Neural progenitor cell (in vitro differentiated cells): ENCODE results near the gene DUSP2. TPM values are rescaled to one million over a fixed set of nuclear protein-coding genes. Genes with fewer than 3 reads are reported as not detected.

Source experiments
- DNase-seq: peaks from one replicate; pipeline ENCODE4 v3.0.0-alpha.2; 2016; ENCODE audit warnings: low spot score
- H2AFZ ChIP-seq: fragments of 200-600 bp; sonication (generic); replicated peaks from 2 replicates; pipeline ENCODE4 v1.6.1; 2016; ENCODE audit warnings: antibody characterized with exemption
- H3F3A ChIP-seq: fragments of 200-600 bp; sonication (generic); 2 replicates; pipeline ENCODE4 v1.6.1; 2016; ENCODE audit warnings: antibody characterized with exemption, low read depth
- H3K27ac ChIP-seq: fragments of 200-600 bp; sonication (generic); 2 replicates; pipeline ENCODE4 v1.5.1; 2016; ENCODE audit warnings: mild to moderate bottlenecking
- H3K27me3 ChIP-seq: fragments of 200-600 bp; sonication (generic); 2 replicates; pipeline ENCODE4 v1.6.1; 2016; ENCODE audit warnings: mild to moderate bottlenecking, moderate library complexity
- H3K36me3 ChIP-seq: fragments of 200-600 bp; sonication (generic); 2 replicates; pipeline ENCODE4 v1.5.1; 2016
- H3K4me1 ChIP-seq: fragments of 200-600 bp; sonication (generic); 2 replicates; pipeline ENCODE4 v1.6.1; 2016; ENCODE audit warnings: mixed run types
- H3K4me2 ChIP-seq: fragments of 200-600 bp; sonication (generic); 2 replicates; pipeline ENCODE4 v1.6.1; 2016
- H3K4me3 ChIP-seq: fragments of 200-600 bp; sonication (generic); 2 replicates; pipeline ENCODE4 v1.5.1; 2016
- H3K79me2 ChIP-seq: fragments of 200-600 bp; sonication (generic); 2 replicates; pipeline ENCODE4 v1.6.1; 2016; ENCODE audit warnings: low read depth
- H3K9ac ChIP-seq: fragments of 200-600 bp; sonication (generic); 2 replicates; pipeline ENCODE4 v1.6.1; 2016
- H3K9me3 ChIP-seq: fragments of 200-600 bp; sonication (generic); 2 replicates; pipeline ENCODE4 v1.5.1; 2016; ENCODE audit warnings: low read depth
- H4K20me1 ChIP-seq: fragments of 200-600 bp; sonication (generic); 2 replicates; pipeline ENCODE4 v1.6.1; 2016; ENCODE audit warnings: low read depth
- H3K27ac Mint-ChIP-seq: 3 replicates; pipeline ENCODE4 v1.8.0; 2021; ENCODE audit warnings: mixed read lengths
- H3K27me3 Mint-ChIP-seq: 2 replicates; pipeline ENCODE4 v1.8.0; 2022; ENCODE audit warnings: low read depth, mild to moderate bottlenecking, inconsistent platforms, moderate library complexity, mixed read lengths; ENCODE audit not compliant: insufficient read depth
- H3K36me3 Mint-ChIP-seq: 3 replicates; pipeline ENCODE4 v1.8.0; 2021; ENCODE audit warnings: mixed read lengths
- H3K4me1 Mint-ChIP-seq: 3 replicates; pipeline ENCODE4 v1.8.0; 2021; ENCODE audit warnings: mixed read lengths
- H3K4me3 Mint-ChIP-seq: 3 replicates; pipeline ENCODE4 v1.8.0; 2021; ENCODE audit warnings: mild to moderate bottlenecking, moderate library complexity, mixed read lengths
- H3K9me3 Mint-ChIP-seq: 3 replicates; pipeline ENCODE4 v1.8.0; 2020; ENCODE audit warnings: mixed read lengths
- EZH2 ChIP-seq: fragments of 200-600 bp; sonication (generic); IDR thresholded peaks from 2 replicates; pipeline ENCODE4 v1.6.1; 2017; ENCODE audit warnings: antibody characterized with exemption, mild to moderate bottlenecking, moderate library complexity
- EZH2phosphoT487 ChIP-seq: fragments of 200-600 bp; sonication (generic); IDR thresholded peaks from 2 replicates; pipeline ENCODE4 v1.6.1; 2017; ENCODE audit warnings: antibody characterized with exemption
- total RNA-seq: library from RNA; depleted of rRNA; stranded (reverse); fragments of >200 nt; gene quantifications from 2 replicates; pipeline ENCODE4 v1.2.3, GENCODE V29; 2015; ENCODE audit warnings: low replicate concordance
- TF ChIP-seq, protein P1 (sequence below): fragments of 200-600 bp; sonication (generic); IDR thresholded peaks from 2 replicates; pipeline ENCODE4 v1.5.1; 2017; ENCODE audit warnings: antibody characterized with exemption, mild to moderate bottlenecking

DUSP2 gene
- total RNA-seq, 1 donor from 2014 or later = not detected

DNA sequence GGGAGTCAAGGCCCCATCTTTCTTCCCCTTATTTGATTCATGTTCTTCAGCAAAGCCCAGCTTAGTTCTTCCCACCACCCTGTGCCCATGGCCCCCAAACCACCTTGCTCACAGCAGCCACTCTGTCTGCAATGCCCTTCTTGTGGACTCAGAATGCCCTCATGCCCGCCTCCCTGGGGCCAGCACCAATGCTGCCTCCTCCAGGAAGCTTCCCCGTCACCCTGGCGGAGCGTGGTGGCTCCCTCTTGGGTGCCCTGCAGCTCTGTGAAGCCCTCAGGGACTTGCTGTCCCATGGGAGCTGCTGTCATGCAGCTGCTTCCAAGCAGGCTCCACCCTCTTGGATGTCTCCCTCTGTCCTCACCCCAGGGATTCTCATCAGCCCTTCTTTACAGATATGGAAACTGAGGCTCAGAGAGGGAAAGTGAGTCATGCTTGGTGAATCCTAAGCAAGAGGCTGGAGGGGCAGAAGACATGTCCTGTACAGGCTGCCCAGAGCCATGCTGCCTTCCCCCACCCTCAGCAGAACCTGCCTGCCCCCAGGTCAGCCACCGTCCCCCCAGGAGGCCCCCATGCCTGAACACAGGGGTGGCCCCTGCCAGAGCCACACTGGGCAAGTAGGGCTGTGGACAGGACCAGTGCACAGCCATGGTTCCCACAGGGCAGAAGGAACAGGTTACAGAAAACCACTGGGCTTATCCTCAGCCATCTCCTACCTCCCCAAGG, 11.8 kb upstream of the DUSP2 start:
- Mint-ChIP-seq H3K4me3 (no peak overlapping the region), H3K36me3 (no peaks in the 10 kb centered on the region), H3K4me1 (peaks cover 26% of the 10 kb centered on the region), H3K27me3 (peaks cover 14% of the 10 kb centered on the region), H3K9me3 (peaks cover 2% of the 10 kb centered on the region), H3K27ac (peak overlapping the region; percentile 65)
- Histone ChIP-seq H3K79me2 (no peaks in the 10 kb centered on the region), H3K4me1 (peaks cover 12% of the 10 kb centered on the region), H3K4me3 (no peak overlapping the region), H2AFZ (no peak overlapping the region), H3K9me3 (no peaks in the 10 kb centered on the region), H4K20me1 (no peaks in the 10 kb centered on the region), H3K9ac (no peak overlapping the region), H3F3A (peaks cover 1% of the 10 kb centered on the region), H3K4me2 (no peak overlapping the region), H3K36me3 (no peaks in the 10 kb centered on the region), H3K27me3 (no peaks in the 10 kb centered on the region), H3K27ac (no peak overlapping the region)
- TF ChIP-seq, protein P1, sequence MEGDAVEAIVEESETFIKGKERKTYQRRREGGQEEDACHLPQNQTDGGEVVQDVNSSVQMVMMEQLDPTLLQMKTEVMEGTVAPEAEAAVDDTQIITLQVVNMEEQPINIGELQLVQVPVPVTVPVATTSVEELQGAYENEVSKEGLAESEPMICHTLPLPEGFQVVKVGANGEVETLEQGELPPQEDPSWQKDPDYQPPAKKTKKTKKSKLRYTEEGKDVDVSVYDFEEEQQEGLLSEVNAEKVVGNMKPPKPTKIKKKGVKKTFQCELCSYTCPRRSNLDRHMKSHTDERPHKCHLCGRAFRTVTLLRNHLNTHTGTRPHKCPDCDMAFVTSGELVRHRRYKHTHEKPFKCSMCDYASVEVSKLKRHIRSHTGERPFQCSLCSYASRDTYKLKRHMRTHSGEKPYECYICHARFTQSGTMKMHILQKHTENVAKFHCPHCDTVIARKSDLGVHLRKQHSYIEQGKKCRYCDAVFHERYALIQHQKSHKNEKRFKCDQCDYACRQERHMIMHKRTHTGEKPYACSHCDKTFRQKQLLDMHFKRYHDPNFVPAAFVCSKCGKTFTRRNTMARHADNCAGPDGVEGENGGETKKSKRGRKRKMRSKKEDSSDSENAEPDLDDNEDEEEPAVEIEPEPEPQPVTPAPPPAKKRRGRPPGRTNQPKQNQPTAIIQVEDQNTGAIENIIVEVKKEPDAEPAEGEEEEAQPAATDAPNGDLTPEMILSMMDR = no peak
- TF ChIP-seq EZH2phosphoT487 (no peak), EZH2 (no peak)
- no peak for DNase-seq

GRCh38 chr2:96156011-96156820, 11.0 kb upstream of the DUSP2 start:
- DNase-seq = no peak
- Histone ChIP-seq H3F3A (peaks cover 6% of the 10 kb centered on the region), H3K4me2 (no peak overlapping the region), H3K9me3 (no peaks in the 10 kb centered on the region), H3K4me3 (no peak overlapping the region), H3K36me3 (no peaks in the 10 kb centered on the region), H3K27ac (no peak overlapping the region), H4K20me1 (no peaks in the 10 kb centered on the region), H3K4me1 (peaks cover 15% of the 10 kb centered on the region), H3K27me3 (no peaks in the 10 kb centered on the region), H3K9ac (no peak overlapping the region), H3K79me2 (no peaks in the 10 kb centered on the region), H2AFZ (no peak overlapping the region)
- peaks cover 2% of the 10 kb centered on the region for H3K9me3 Mint-ChIP-seq
- peak overlapping the region; percentile 78 for H3K27ac Mint-ChIP-seq
- H3K4me3 Mint-ChIP-seq = no peak overlapping the region
- H3K27me3 Mint-ChIP-seq = peaks cover 14% of the 10 kb centered on the region
- H3K36me3 Mint-ChIP-seq = no peaks in the 10 kb centered on the region
- H3K4me1 Mint-ChIP-seq = peaks cover 34% of the 10 kb centered on the region
- TF ChIP-seq, protein P1 = no peak
- TF ChIP-seq EZH2phosphoT487 (no peak), EZH2 (no peak)

DNA sequence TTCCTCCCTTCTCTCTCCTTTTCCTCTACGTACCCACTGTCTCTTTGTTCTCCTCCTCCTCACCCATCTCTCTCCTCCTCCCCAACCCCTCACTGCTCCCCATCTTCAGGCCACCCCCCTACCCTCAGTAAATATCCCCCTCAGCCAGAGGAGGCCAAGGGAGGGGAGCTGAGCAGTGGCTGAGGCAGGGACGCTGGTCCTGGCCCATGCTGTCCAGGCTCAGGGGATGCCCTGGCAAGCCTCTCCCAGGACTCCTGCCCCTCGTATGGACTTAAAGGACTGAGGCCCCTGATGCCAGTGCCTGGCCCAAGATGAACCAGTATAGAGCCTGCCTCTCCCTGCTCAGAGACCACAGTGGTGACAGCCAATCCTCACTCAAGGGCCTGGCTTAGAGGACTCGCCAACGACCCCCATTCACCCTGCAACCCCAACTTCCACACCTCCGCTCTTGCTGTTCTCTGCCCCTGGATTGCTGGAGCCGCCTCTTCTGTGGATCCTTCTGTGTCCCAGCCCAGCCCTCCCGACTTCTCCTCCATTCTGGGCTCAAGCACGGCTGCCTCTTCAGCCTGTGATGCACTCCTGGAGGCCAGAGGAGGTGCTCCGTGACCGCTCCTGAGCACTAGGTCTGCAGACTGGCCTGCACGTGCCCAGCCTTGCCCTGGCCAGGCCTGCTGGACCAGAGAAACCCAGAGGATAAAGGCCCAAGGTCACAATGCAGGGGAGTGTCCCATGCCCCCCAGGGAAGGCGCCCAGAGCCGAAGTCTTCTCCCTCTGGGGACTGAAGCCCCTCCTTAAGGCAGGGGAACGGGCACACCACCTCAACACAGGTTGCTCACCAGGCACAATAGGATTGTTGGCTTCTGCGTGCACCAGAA, 9.5 kb upstream of the DUSP2 start:
- Histone ChIP-seq H3K79me2 (no peaks in the 10 kb centered on the region), H3K4me2 (no peak overlapping the region), H2AFZ (no peak overlapping the region), H3K27ac (no peak overlapping the region), H3K9ac (no peak overlapping the region), H3K27me3 (no peaks in the 10 kb centered on the region), H3F3A (peaks cover 6% of the 10 kb centered on the region), H3K9me3 (no peaks in the 10 kb centered on the region), H3K4me3 (no peak overlapping the region), H3K4me1 (peaks cover 15% of the 10 kb centered on the region), H3K36me3 (no peaks in the 10 kb centered on the region), H4K20me1 (no peaks in the 10 kb centered on the region)
- Mint-ChIP-seq H3K36me3 (no peaks in the 10 kb centered on the region), H3K27ac (no peak overlapping the region), H3K4me1 (peaks cover 35% of the 10 kb centered on the region), H3K27me3 (peaks cover 13% of the 10 kb centered on the region), H3K9me3 (no peaks in the 10 kb centered on the region), H3K4me3 (no peak overlapping the region)
- no peak for DNase-seq
- no peak for TF ChIP-seq EZH2phosphoT487
- TF ChIP-seq, protein P1 = no peak
- no peak for TF ChIP-seq EZH2
